ENCODE data around the gene ADAM15.

ADAM15 gene

GRCh38 chr1:155081472-155082300 lies 30.6 kb downstream of the ADAM15 start:
- TF ChIP-seq, protein P1, sequence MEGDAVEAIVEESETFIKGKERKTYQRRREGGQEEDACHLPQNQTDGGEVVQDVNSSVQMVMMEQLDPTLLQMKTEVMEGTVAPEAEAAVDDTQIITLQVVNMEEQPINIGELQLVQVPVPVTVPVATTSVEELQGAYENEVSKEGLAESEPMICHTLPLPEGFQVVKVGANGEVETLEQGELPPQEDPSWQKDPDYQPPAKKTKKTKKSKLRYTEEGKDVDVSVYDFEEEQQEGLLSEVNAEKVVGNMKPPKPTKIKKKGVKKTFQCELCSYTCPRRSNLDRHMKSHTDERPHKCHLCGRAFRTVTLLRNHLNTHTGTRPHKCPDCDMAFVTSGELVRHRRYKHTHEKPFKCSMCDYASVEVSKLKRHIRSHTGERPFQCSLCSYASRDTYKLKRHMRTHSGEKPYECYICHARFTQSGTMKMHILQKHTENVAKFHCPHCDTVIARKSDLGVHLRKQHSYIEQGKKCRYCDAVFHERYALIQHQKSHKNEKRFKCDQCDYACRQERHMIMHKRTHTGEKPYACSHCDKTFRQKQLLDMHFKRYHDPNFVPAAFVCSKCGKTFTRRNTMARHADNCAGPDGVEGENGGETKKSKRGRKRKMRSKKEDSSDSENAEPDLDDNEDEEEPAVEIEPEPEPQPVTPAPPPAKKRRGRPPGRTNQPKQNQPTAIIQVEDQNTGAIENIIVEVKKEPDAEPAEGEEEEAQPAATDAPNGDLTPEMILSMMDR (IDR thresholded peaks at IDR 0.05; ENCODE audit: low read depth, low read length), result no peak
- H3K4me3 ChIP-seq (ENCODE audit: low read depth, low read length), result no peak overlapping the region
- in situ Hi-C loops (cut with HindIII; ENCODE audit: low sequenced_read_pairs), result no loop called here
- DNase-seq (ENCODE audit: low read depth, low spot score), result no peak

DNA sequence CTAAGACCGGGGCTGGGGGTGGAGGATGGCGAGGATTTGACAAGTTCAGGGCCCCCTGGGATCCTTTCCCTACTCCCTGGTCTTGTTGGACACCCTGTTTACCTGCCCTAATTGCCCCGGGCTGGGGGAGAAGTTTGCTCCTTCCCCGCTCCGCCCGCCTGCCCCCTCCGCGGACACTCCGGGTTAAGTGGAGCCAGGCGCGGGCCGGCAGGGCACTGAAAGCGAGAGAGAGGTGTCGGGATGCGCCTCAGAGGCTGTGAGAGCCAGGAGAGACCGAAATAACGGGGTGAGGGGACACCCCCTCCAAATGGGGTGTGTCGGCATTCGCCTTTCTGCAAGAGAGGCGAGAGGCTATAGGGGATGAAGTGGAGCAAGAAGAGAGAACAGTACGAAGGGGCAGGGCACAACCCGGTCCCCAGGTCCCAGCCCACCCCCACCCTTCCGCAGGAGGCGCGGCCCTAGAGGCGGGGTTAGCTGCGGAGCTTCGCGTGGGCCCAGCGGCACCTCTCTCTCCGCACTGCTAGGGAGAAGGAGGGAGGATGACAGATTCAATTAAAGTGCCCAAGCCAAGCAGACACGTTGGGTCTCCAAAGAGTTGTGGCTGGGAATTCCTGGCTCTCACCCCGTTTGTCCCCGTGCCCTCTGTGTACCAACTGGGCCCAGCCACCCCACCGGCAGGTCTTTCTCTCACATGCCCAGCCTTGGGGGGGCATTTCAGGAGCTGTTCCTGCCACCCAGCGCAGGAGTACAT lies 31.4 kb downstream of the ADAM15 start:
- H3K4me3 ChIP-seq (ENCODE audit: low read depth, low read length), result no peak overlapping the region
- DNase-seq (ENCODE audit: low read depth, low spot score), result no peak
- TF ChIP-seq, protein P1 (IDR thresholded peaks at IDR 0.05; ENCODE audit: low read depth, low read length), result no peak
- in situ Hi-C loops (cut with HindIII; ENCODE audit: low sequenced_read_pairs), result no loop called here

DNA sequence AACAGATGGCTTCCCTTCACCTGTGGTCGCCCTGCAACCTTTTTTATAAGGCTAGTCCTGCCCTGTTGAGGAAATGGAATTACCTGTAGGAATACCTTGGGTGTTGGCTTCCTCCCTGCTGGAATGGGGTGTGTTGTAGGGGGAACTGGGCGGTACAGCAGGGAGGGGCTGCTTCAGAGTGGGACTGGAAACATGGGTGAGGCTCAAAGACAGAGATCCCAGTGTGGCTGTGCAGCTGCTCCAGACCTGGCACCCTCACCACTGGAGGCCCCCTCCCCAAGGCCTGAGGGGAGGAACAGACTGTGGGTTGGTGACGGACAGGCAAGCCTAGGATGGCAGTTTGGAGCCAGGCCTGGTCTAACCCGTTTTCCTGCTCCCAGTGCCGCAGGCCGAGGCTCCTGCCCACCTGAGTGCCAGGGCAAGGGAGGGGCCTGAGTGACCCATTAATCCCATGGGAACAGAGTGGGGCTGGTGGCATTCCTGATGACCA lies 32.0 kb downstream of the ADAM15 start:
- no peak overlapping the region for H3K4me3 ChIP-seq (ENCODE audit: low read depth, low read length)
- TF ChIP-seq, protein P1 (IDR thresholded peaks at IDR 0.05; ENCODE audit: low read depth, low read length), result no peak
- in situ Hi-C loops (cut with HindIII; ENCODE audit: low sequenced_read_pairs), result no loop called here
- no peak for DNase-seq (ENCODE audit: low read depth, low spot score)

DNA sequence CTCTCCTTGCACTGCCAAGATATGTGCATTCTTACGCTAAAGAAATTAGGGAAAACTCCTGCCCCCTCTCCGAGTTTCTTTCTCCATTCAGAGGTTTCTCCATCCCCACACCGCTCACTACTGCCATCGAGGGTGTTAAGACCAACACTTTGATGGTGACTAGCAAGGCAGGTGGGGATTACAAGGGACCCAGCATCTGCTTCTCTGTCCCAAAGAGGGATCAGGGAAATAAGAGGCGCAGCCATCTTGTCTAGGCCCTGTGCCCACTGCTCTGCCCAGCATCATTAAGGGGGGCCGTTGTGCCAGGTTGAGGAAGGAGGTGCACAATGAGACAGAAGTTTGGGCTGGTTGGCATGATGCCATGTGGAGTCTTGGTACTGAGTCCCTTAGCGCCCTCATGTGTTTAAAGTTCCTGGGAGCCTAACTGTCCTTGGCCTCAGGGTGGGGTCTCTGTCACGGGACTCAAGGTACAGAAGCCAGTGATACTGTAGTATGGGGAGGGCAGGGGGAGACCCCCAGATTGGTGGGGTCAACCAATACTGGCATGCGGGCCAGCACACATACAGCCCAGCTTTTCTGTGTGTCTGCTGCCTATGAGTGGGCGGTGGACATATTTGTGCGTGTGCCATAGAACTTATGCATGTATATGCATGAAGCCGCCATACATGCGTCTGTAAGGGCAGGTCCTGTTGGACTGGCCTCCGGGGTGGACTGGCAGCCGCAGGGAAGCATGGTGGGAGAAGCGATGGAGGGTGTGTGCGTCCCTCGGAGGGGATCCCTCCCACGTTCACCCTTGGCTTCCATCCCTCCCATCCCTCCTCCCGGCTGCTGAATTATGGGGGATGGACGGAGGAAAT lies 33.0 kb downstream of the ADAM15 start:
- DNase-seq (ENCODE audit: low read depth, low spot score), result no peak

DNA sequence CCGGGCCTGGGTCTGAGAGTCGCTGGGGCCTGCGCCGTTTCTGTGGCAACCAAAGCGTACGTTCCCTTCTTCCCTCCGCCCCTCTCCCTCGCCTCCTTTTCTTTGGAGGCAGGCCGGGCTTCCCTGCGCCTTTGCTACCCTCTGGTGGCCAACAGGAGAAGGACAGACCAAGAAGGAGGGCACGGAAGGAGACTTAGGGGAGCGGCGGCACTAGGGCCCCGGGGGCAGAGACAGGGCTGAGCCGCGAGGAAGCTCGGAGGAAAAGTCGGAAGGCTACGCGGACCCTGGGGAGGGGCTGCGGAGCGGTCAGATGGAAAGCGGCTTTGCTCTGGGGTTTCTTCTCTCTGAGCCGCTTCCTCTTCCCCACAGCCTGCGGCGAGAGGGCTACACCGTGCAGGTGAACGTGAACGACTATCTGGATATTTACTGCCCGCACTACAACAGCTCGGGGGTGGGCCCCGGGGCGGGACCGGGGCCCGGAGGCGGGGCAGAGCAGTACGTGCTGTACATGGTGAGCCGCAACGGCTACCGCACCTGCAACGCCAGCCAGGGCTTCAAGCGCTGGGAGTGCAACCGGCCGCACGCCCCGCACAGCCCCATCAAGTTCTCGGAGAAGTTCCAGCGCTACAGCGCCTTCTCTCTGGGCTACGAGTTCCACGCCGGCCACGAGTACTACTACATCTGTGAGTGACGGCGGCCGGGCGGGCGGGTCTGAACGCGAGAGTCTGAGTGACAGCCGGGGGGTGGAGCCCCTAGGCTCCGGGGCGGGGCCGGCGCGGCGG lies 33.8 kb downstream of the ADAM15 start:
- TF ChIP-seq, protein P1 (IDR thresholded peaks at IDR 0.05; ENCODE audit: low read depth, low read length), result peak; percentile 91
- DNase-seq (ENCODE audit: low read depth, low spot score), result peak; percentile 95
- in situ Hi-C loops (cut with HindIII; ENCODE audit: low sequenced_read_pairs), result no loop called here
- H3K4me3 ChIP-seq (ENCODE audit: low read depth, low read length), result peak overlapping the region; percentile 78

More for the DNA sequence above, 33.0 kb downstream of the ADAM15 start:
- in situ Hi-C loops (cut with HindIII; ENCODE audit: low sequenced_read_pairs), result no loop called here
- TF ChIP-seq, protein P1 (IDR thresholded peaks at IDR 0.05; ENCODE audit: low read depth, low read length), result peak; percentile 43
- H3K4me3 ChIP-seq (ENCODE audit: low read depth, low read length), result peak overlapping the region; percentile 78
